Stomach (tissue), 4 donors: ENCODE results near the gene MSTO1.

Experiments
- EP300 ChIP-seq: sonication (generic); formaldehyde crosslinking; IDR thresholded peaks from one replicate; pipeline ENCODE4 v1.6.1; 2017; ENCODE audit warnings: antibody characterized with exemption
- POLR2A ChIP-seq, 4 donors: fragments of 450-650 bp; IDR thresholded peaks; one replicate each; pipeline ENCODE4 v1.6.1; 2016; ENCODE audit warnings: antibody characterized with exemption in 4 of 4, control low read depth in 2 of 4, mild to moderate bottlenecking in 1 of 4, moderate library complexity in 1 of 4
- POLR2AphosphoS5 ChIP-seq, 3 donors: sonication (generic); formaldehyde crosslinking; IDR thresholded peaks; one replicate each; pipeline ENCODE4 v1.6.1; 2016; ENCODE audit warnings: antibody characterized with exemption in 3 of 3
- TF ChIP-seq, protein P1 (sequence below), 7 experiments: fragments of 450-650 bp in 4 of 7; fragments of 200-600 bp in 3 of 7; sonication (generic) in 3 of 7; IDR thresholded peaks; one replicate each; pipeline ENCODE4 v1.5.1; 2016 to 2019; ENCODE audit warnings: antibody characterized with exemption in 7 of 7, control low read depth in 2 of 7, mild to moderate bottlenecking in 1 of 7

DNA sequence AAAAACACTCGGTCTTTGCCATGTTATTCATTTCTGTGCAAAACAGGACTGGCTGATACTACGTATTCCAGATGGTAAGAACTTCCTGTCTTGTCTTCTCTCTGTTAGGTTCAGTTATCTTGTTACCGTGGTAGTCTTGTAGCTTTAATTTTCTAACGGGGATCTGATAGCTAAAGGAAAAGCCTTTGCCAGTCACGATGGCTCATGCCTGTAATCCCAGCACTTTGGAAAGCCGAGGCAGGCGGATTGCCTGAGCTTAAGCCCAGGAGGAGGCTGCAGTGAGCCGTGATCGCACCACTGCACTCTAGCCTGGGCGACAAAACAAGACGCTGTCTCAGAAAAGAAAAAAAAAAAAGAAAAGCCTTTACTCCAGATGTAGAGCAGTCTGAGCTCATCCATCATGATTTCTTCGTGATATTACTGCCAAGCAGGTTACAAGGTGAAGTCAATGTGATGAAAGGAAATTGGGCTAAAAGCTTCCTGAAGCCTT, 11.1 kb upstream of the MSTO1 start:
- TF ChIP-seq POLR2AphosphoS5 (IDR thresholded peaks at IDR 0.05), result no peak
- TF ChIP-seq, protein P1, sequence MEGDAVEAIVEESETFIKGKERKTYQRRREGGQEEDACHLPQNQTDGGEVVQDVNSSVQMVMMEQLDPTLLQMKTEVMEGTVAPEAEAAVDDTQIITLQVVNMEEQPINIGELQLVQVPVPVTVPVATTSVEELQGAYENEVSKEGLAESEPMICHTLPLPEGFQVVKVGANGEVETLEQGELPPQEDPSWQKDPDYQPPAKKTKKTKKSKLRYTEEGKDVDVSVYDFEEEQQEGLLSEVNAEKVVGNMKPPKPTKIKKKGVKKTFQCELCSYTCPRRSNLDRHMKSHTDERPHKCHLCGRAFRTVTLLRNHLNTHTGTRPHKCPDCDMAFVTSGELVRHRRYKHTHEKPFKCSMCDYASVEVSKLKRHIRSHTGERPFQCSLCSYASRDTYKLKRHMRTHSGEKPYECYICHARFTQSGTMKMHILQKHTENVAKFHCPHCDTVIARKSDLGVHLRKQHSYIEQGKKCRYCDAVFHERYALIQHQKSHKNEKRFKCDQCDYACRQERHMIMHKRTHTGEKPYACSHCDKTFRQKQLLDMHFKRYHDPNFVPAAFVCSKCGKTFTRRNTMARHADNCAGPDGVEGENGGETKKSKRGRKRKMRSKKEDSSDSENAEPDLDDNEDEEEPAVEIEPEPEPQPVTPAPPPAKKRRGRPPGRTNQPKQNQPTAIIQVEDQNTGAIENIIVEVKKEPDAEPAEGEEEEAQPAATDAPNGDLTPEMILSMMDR (IDR thresholded peaks at IDR 0.05), result no peak
- TF ChIP-seq POLR2A (IDR thresholded peaks at IDR 0.05), result no peak
- no peak for TF ChIP-seq EP300
